ENCODE measurements around the gene ATAD2B.

The ATAD2B gene

GRCh38 chr2:23703037-23703582 lies 223.8 kb downstream of the ATAD2B start:
- DNase-seq (ENCODE audit: low read depth), result no peak

- no peak for DNase-seq (ENCODE audit: low read depth)
These were observed 226.3 kb downstream of the ATAD2B start for GRCh38 chr2:23700627-23701026.

GRCh38 chr2:23699580-23699925 lies 227.4 kb downstream of the ATAD2B start:
- no peak for DNase-seq (ENCODE audit: low read depth)

- no peak for DNase-seq (ENCODE audit: low read depth)
These were observed 228.0 kb downstream of the ATAD2B start for GRCh38 chr2:23698721-23699579.

All from stimulated activated CD4-positive, alpha-beta T cell treated with anti-CD3 and anti-CD28 coated beads, Interleukin-2, amount 100 ng/mL, for 4 hours (primary cell).